ENCODE measurements around the gene TMEM231.
"Not testable (repeated sequence)": the region's sequence is repeated elsewhere in the genome, so short reads cannot be mapped to it uniquely, and the experiment has no call there.

TMEM231 gene

DNA sequence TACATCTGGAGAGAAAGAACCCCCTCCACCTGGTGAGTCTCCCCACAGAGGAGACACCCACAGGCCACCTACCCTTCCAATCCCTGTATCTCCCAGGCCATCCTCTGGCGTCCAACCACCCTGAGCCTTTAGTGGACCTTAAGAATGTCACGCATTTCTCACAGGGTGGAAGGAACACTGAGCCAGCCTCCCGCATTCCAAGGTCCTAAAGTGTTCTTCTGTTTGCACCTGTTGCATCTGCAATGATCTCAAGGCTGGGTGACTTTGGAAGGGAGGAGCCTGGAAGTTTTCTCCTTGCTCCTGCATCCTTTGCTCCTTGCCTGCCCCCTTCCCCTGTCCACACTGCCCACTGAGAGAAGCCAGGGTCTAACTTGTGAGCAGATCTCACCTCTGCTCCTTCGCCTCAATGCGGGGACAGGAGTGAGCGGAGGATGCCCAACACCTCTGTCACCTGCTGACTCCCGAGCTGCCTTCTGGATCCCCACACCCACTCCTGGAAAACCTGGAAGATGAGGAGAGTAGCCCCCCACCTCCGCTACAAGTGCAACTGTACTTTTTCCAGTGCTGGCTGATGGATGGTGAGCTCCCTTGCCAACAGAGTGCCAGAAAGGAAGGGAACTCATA lies 23.8 kb downstream of the TMEM231 start:
- H3K4me3 ChIP-seq (replicated peaks; ENCODE audit: low read depth, low read length): no peak overlapping the region
- TF ChIP-seq, protein P1, sequence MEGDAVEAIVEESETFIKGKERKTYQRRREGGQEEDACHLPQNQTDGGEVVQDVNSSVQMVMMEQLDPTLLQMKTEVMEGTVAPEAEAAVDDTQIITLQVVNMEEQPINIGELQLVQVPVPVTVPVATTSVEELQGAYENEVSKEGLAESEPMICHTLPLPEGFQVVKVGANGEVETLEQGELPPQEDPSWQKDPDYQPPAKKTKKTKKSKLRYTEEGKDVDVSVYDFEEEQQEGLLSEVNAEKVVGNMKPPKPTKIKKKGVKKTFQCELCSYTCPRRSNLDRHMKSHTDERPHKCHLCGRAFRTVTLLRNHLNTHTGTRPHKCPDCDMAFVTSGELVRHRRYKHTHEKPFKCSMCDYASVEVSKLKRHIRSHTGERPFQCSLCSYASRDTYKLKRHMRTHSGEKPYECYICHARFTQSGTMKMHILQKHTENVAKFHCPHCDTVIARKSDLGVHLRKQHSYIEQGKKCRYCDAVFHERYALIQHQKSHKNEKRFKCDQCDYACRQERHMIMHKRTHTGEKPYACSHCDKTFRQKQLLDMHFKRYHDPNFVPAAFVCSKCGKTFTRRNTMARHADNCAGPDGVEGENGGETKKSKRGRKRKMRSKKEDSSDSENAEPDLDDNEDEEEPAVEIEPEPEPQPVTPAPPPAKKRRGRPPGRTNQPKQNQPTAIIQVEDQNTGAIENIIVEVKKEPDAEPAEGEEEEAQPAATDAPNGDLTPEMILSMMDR (IDR thresholded peaks at IDR 0.05; ENCODE audit: low read length, missing control alignments): no peak
- no peak for DNase-seq (ENCODE audit: low read depth)

DNA sequence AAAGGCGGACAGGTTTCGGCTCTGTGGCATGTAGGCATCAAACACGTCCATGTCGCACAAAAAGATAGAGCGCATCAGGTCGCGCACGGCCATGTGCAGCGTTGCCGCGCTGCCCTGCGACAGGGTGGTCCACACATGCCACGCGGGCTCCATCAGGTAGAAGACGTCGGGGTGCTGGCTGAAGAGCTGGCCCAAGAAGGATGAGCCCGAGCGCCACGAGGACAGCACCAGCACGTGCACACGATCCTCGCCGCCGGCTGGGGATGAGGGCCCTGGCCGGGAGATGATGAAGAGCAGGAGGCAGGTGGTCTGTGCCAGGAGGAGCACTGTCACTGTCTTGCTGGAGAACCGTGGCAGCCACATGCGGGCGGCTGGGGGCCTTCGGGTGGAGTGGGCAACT lies 26.1 kb downstream of the TMEM231 start:
- DNase-seq (ENCODE audit: low read depth): no peak
- TF ChIP-seq, protein P1 (IDR thresholded peaks at IDR 0.05; ENCODE audit: low read length, missing control alignments): no peak
- no peak overlapping the region for H3K4me3 ChIP-seq (replicated peaks; ENCODE audit: low read depth, low read length)

DNA sequence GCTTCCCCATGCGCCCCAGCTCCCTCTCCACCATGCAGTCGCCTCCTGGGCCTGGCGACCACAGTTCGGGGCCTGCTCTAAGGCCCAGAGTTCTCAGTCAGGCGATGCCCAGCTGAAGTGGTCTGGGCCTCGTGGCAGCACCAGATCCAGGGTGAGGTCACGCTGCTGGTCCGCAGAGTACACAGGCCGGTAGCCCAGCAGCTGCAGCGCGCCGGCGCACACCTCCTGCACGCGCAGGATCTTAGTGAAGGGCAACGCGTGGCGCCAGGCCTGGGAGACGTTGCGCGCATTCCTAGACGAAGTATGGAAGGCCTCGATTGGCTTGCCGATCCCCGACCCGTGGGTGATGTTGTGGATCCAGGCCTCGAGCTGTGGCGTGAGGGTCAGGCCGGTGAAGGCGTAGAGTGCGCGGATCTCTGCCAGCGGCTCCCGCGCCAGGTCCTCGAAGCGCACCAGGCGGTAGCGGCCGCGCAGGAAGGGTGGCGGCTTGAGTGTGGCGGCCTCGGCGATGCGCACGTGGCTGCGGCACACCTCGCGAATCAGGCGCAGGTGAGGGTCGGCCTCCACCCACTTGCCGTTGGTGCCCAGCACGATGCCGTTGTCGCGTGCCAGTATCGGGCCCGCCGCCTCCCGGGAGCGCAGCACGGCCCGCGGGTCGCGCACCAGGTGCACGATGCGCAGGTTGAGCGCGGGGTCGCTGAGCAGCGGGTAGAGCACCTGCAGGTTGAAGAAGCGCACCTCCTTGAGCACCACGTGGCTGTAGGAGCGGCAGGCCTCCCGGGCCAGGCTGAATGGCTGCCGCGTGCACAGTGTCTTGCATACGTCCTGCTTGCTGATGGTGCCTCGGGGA lies 26.8 kb downstream of the TMEM231 start:
- TF ChIP-seq, protein P1 (IDR thresholded peaks at IDR 0.05; ENCODE audit: low read length, missing control alignments): no peak
- H3K4me3 ChIP-seq (replicated peaks; ENCODE audit: low read depth, low read length): no peak overlapping the region
- DNase-seq (ENCODE audit: low read depth): no peak

DNA sequence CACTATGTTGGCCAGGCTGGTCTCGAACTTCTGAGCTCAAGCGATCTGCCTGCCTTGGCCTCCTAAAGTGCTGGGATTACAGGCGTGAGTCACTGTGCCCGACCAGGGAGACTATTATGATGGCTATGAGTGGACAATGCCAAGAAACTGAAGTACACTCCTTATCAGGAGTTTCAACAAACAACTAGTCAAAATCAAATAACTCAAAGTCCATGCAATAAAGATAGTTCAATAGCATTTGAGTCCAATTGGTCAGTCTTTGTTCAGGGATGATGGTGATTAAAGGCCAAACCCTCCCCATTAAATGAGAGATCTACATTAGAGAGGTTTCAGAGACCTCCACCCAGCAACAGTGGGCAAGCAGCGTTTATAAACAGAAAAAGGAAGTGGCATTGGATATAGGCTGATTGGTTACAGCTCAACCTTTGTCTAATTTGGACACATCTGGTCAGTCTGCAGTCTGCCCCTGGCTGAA lies 28.2 kb downstream of the TMEM231 start:
- no peak overlapping the region for H3K4me3 ChIP-seq (replicated peaks; ENCODE audit: low read depth, low read length)
- TF ChIP-seq, protein P1 (IDR thresholded peaks at IDR 0.05; ENCODE audit: low read length, missing control alignments): no peak
- no peak for DNase-seq (ENCODE audit: low read depth)

DNA sequence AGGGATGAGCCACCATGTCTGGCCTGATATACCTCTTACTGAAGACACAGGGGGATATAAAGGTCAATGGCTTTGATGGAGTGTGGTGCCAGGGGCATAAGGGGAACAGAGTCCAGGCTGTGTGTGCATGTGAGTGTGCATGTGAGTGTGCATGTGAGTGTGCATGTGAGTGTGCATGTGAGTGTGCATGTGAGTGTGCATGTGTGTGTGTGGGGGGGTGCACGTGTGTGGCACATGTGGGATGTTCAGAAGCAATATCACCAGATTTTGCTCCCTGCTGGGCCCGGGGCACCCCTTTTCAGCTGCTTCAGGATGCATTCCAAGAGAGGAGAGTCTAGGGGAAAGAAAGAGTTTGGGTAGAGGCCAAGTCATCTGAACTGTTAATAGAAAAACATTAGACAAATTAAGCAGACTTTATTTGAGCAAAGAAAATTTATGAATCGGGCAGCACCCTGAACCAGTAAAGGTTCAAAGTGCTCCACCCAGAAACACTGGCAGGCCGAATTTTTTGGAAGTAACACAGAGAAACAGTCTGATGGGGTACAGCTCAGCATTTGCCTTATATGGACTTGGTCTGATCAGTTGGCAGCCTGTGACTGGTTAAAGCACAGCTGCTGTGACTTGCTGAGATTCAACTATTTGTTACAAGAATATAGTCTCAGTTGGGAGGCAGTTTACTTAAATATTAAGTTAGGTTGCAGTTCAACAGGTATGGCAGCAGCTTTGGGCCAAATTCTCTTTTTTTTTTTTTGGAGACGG lies 29.8 kb downstream of the TMEM231 start:
- no peak for DNase-seq (ENCODE audit: low read depth)
- no peak overlapping the region for H3K4me3 ChIP-seq (replicated peaks; ENCODE audit: low read depth, low read length)
- TF ChIP-seq, protein P1 (IDR thresholded peaks at IDR 0.05; ENCODE audit: low read length, missing control alignments): no peak

DNA sequence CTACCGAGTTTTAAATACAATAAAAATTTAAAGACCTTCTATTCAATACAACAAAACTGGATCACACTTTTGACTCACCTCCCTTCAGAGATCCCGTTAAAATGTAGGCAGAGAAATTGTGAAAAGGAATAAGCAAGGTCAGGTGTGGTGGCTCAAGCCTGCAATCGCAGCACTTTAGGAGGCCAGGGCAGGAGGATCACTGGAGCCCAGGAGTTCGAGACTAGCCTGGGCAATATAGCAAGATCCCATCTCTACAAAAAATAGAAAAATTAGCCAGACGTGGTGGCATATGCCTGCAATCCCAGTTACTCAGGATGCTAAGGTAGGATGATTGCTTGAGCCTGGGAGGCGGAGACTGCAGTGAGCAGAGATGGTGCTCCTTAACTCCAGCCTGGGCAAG lies 36.9 kb downstream of the TMEM231 start:
- H3K4me3 ChIP-seq (replicated peaks; ENCODE audit: low read depth, low read length): no peak overlapping the region
- TF ChIP-seq, protein P1 (IDR thresholded peaks at IDR 0.05; ENCODE audit: low read length, missing control alignments): no peak
- no peak for DNase-seq (ENCODE audit: low read depth)

DNA sequence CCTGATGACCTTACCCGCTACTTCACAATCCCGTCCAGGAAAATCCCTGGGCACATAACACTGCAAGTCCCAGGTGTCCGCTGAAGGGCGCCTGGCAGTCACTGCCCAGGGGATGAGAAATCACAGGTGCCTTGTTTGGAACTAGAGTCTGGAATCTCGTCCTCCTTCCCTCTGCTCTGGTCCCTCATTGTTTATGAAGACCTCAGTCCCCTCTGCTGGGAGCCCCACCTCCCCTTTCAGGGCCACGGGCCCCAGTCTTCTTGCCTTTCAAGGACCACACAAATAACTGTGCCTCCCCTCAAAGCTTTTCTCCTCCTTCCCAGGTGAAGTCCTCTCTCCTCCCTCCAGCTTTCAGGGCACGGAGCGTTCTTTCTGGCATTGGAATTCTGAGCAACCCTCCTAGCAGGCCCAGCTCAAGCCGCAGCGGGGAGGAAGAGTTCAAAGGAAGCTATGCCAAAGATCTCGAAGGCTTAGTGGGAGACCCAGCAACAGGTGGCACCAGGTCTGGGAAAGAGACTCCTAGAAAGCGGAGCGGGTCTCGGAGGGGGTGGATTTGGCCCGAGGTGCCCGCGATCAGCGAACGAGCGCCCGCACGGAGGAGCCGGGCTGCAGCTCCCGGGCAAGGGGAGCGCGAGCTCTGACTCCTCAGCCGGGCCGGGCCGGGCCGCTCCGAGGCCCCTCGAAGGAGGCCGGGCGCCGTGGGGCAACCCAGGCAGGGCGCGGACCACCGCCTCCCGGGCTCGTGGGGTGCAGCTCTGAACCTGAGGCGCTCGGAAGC lies 39.7 kb downstream of the TMEM231 start:
- DNase-seq (ENCODE audit: low read depth): not testable (repeated sequence)
- H3K4me3 ChIP-seq (replicated peaks; ENCODE audit: low read depth, low read length): peak overlapping the region; percentile 80

Data from fibroblast of pulmonary artery (primary cell).